ENCODE results near the gene ULBP1. TPM values are rescaled to one million over a fixed set of nuclear protein-coding genes. Genes with fewer than 3 reads are reported as not detected.
"Not testable (repeated sequence)": the region's sequence is repeated elsewhere in the genome, so short reads cannot be mapped to it uniquely, and the experiment has no call there.

ULBP1 gene
- total RNA-seq, 8 experiments from 2014 or later, result 1.7 to 12.2 (median 4.4) TPM

GRCh38 chr6:149974394-149974793 lies 10.7 kb downstream of the ULBP1 start:
- peak in 2 of 8 experiments; percentile 5 to 57 for ATAC-seq (replicated peaks in 6 of 8)
- in situ Hi-C loops (cut with MboI; ENCODE audit: low pct_unique_long_range_greater_than_20kb in 2 of 9, low sequenced_read_pairs in 9 of 9, unreplicated experiment in 9 of 9); H3K4me1 ChIP-seq (replicated peaks in 1 of 2); H3K27ac ChIP-seq; H3K4me3 ChIP-seq: not testable (repeated sequence)
- 20 to 60% (median 33%) methylated on average over 1 to 3 of the region's 6 CpGs; no CpG with 5 or more reads in 5 of the 10 experiments for WGBS, 10 experiments

- no peak overlapping the region for H3K4me3 ChIP-seq
- WGBS, 10 experiments, result 0 to 25% (median 15%) methylated on average over 1 to 3 of the region's 3 CpGs; no CpG with 5 or more reads in 4 of the 10 experiments
These were observed 11.1 kb downstream of the ULBP1 start for GRCh38 chr6:149974825-149975224.

GRCh38 chr6:149975400-149975799 lies 11.7 kb downstream of the ULBP1 start:
- ATAC-seq (replicated peaks in 6 of 8), result no peak
- in situ Hi-C loops (cut with MboI; ENCODE audit: low pct_unique_long_range_greater_than_20kb in 2 of 9, low sequenced_read_pairs in 9 of 9, unreplicated experiment in 9 of 9), result no loop called here
- Histone ChIP-seq H3K27ac (no peak overlapping the region), H3K4me1 (replicated peaks in 1 of 2) (no peaks in the 10 kb centered on the region), H3K4me3 (no peak overlapping the region)

More at GRCh38 chr6:149974825-149975224, 11.1 kb downstream of the ULBP1 start:
- Histone ChIP-seq H3K4me1 (replicated peaks in 1 of 2) (no peaks in the 10 kb centered on the region), H3K27ac (no peak overlapping the region)
- peak in 5 of 8 experiments; percentile 13 to 52 (median 24) for ATAC-seq (replicated peaks in 6 of 8)
- in situ Hi-C loops (cut with MboI; ENCODE audit: low pct_unique_long_range_greater_than_20kb in 2 of 9, low sequenced_read_pairs in 9 of 9, unreplicated experiment in 9 of 9), result no loop called here

GRCh38 chr6:149977221-149977620 lies 13.5 kb downstream of the ULBP1 start:
- ATAC-seq (replicated peaks in 6 of 8), result no peak

GRCh38 chr6:149978610-149979009 lies 14.9 kb downstream of the ULBP1 start:
- Histone ChIP-seq H3K4me3 (no peak overlapping the region), H3K4me1 (replicated peaks in 1 of 2) (no peaks in the 10 kb centered on the region), H3K27ac (no peak overlapping the region)
- in situ Hi-C loops (cut with MboI; ENCODE audit: low pct_unique_long_range_greater_than_20kb in 2 of 9, low sequenced_read_pairs in 9 of 9, unreplicated experiment in 9 of 9), result no loop called here
- ATAC-seq (replicated peaks in 6 of 8), result peak in 1 of 8 experiments; percentile 23

More at GRCh38 chr6:149977221-149977620, 13.5 kb downstream of the ULBP1 start:
- Histone ChIP-seq H3K4me3 (no peak overlapping the region), H3K27ac (no peak overlapping the region), H3K4me1 (replicated peaks in 1 of 2) (no peaks in the 10 kb centered on the region)
- in situ Hi-C loops (cut with MboI; ENCODE audit: low pct_unique_long_range_greater_than_20kb in 2 of 9, low sequenced_read_pairs in 9 of 9, unreplicated experiment in 9 of 9), result no loop called here
- 19 to 50% (median 39%) methylated on average over 1 to 4 of the region's 4 CpGs; no CpG with 5 or more reads in 5 of the 10 experiments for WGBS, 10 experiments

GRCh38 chr6:149979293-149979692 lies 15.6 kb downstream of the ULBP1 start:
- H3K27ac ChIP-seq, result no peak overlapping the region
- in situ Hi-C loops (cut with MboI; ENCODE audit: low pct_unique_long_range_greater_than_20kb in 2 of 9, low sequenced_read_pairs in 9 of 9, unreplicated experiment in 9 of 9), result no loop called here
- no peak overlapping the region for H3K4me3 ChIP-seq
- ATAC-seq (replicated peaks in 6 of 8), result no peak
- WGBS, 10 experiments, result 15 to 83% (median 54%) methylated on average over 1 to 6 of the region's 6 CpGs; no CpG with 5 or more reads in 1 of the 10 experiments
- no peaks in the 10 kb centered on the region for H3K4me1 ChIP-seq (replicated peaks in 1 of 2)

GRCh38 chr6:149983145-149983544 lies 19.4 kb downstream of the ULBP1 start:
- H3K4me3 ChIP-seq, result no peak overlapping the region
- WGBS, 10 experiments, result 5 to 71% (median 25%) methylated on average over 1 to 8 of the region's 9 CpGs; no CpG with 5 or more reads in 1 of the 10 experiments
- in situ Hi-C loops (cut with MboI; ENCODE audit: low pct_unique_long_range_greater_than_20kb in 2 of 9, low sequenced_read_pairs in 9 of 9, unreplicated experiment in 9 of 9), result no loop called here
- ATAC-seq (replicated peaks in 6 of 8), result no peak
- no peaks in the 10 kb centered on the region for H3K4me1 ChIP-seq (replicated peaks in 1 of 2)
- no peak overlapping the region for H3K27ac ChIP-seq

GRCh38 chr6:149984773-149985172 lies 21.0 kb downstream of the ULBP1 start:
- in situ Hi-C loops (cut with MboI; ENCODE audit: low pct_unique_long_range_greater_than_20kb in 2 of 9, low sequenced_read_pairs in 9 of 9, unreplicated experiment in 9 of 9), result no loop called here
- Histone ChIP-seq H3K27ac (no peak overlapping the region), H3K4me1 (replicated peaks in 1 of 2) (peaks cover 0 to 1% of the 10 kb centered on the region in 2 donors), H3K4me3 (no peak overlapping the region)
- no peak for ATAC-seq (replicated peaks in 6 of 8)
- WGBS, 10 experiments, result 0 to 100% (median 19%) methylated on average over 1 to 5 of the region's 5 CpGs; no CpG with 5 or more reads in 4 of the 10 experiments

GRCh38 chr6:149985481-149985937 lies 21.8 kb downstream of the ULBP1 start:
- in situ Hi-C loops (cut with MboI; ENCODE audit: low pct_unique_long_range_greater_than_20kb in 2 of 9, low sequenced_read_pairs in 9 of 9, unreplicated experiment in 9 of 9), result no loop called here
- H3K4me1 ChIP-seq (replicated peaks in 1 of 2), result peaks cover 0 to 9% of the 10 kb centered on the region in 2 donors
- ATAC-seq (replicated peaks in 6 of 8), result peak in 1 of 8 experiments; percentile 20
- 0 to 20% (median 0%) methylated on average over 1 to 4 of the region's 5 CpGs; no CpG with 5 or more reads in 5 of the 10 experiments for WGBS, 10 experiments
- H3K27ac ChIP-seq, result no peak overlapping the region
- H3K4me3 ChIP-seq, result no peak overlapping the region

- in situ Hi-C loops (cut with MboI; ENCODE audit: low pct_unique_long_range_greater_than_20kb in 2 of 9, low sequenced_read_pairs in 9 of 9, unreplicated experiment in 9 of 9), result no loop called here
- H3K27ac ChIP-seq, result no peak overlapping the region
- H3K4me3 ChIP-seq, result no peak overlapping the region
- no peak for ATAC-seq (replicated peaks in 6 of 8)
- 12 to 69% (median 49%) methylated on average over 1 to 2 of the region's 2 CpGs for WGBS, 10 experiments
- H3K4me1 ChIP-seq (replicated peaks in 1 of 2), result peaks cover 0 to 17% of the 10 kb centered on the region in 2 donors
These were observed 23.9 kb downstream of the ULBP1 start for GRCh38 chr6:149987602-149988107.

- Histone ChIP-seq H3K4me1 (replicated peaks in 1 of 2) (peaks cover 0 to 17% of the 10 kb centered on the region in 2 donors), H3K4me3 (no peak overlapping the region), H3K27ac (no peak overlapping the region)
- ATAC-seq (replicated peaks in 6 of 8), result no peak
- in situ Hi-C loops (cut with MboI; ENCODE audit: low pct_unique_long_range_greater_than_20kb in 2 of 9, low sequenced_read_pairs in 9 of 9, unreplicated experiment in 9 of 9), result no loop called here
- WGBS, 10 experiments, result 0 to 25% (median 6%) methylated on average over 1 to 13 of the region's 17 CpGs
These were observed 25.0 kb downstream of the ULBP1 start for GRCh38 chr6:149988550-149989346.

- peak in 7 of 8 experiments; percentile 19 to 50 (median 33) for ATAC-seq (replicated peaks in 6 of 8)
- Histone ChIP-seq H3K4me3 (peak overlapping the region in 3 of 5 donors; percentile 21 to 33 (median 24)), H3K27ac (no peak overlapping the region), H3K4me1 (replicated peaks in 1 of 2) (peaks cover 0 to 17% of the 10 kb centered on the region in 2 donors)
- in situ Hi-C loops (cut with MboI; ENCODE audit: low pct_unique_long_range_greater_than_20kb in 2 of 9, low sequenced_read_pairs in 9 of 9, unreplicated experiment in 9 of 9), result no loop called here
- 0 to 14% (median 0%) methylated on average over 1 to 26 of the region's 32 CpGs; no CpG with 5 or more reads in 2 of the 10 experiments for WGBS, 10 experiments
These were observed 26.5 kb downstream of the ULBP1 start for GRCh38 chr6:149990212-149990660.
